Measurements from ENCODE around the gene LRP1.

The LRP1 gene

DNA sequence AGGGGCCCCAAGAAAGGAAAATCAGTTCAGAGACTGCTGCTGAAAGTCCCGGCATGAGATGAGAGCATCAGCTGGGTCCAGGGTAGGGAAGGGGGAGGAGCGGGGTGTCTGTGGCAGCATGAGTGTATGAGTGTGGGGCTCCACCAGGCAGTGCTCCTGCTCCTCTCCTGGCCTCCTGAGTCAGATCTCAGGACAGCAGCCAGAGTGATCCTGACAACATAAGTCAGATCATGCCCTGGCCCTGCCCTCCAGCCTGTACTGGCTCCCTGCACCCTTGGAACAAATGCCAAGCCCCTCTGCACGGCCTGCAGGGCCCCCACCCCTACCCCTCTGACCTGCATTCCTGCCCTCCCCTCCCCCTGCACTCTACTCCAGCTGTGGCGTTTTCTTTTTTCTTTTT, 43.4 kb downstream of the LRP1 start:
- TF ChIP-seq, protein P1, sequence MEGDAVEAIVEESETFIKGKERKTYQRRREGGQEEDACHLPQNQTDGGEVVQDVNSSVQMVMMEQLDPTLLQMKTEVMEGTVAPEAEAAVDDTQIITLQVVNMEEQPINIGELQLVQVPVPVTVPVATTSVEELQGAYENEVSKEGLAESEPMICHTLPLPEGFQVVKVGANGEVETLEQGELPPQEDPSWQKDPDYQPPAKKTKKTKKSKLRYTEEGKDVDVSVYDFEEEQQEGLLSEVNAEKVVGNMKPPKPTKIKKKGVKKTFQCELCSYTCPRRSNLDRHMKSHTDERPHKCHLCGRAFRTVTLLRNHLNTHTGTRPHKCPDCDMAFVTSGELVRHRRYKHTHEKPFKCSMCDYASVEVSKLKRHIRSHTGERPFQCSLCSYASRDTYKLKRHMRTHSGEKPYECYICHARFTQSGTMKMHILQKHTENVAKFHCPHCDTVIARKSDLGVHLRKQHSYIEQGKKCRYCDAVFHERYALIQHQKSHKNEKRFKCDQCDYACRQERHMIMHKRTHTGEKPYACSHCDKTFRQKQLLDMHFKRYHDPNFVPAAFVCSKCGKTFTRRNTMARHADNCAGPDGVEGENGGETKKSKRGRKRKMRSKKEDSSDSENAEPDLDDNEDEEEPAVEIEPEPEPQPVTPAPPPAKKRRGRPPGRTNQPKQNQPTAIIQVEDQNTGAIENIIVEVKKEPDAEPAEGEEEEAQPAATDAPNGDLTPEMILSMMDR (conservative IDR thresholded peaks at IDR 0.05; ENCODE audit: low read depth): no peak
- ChIA-PET POLR2A (ENCODE audit: low non-redundant PET) (no interaction called here), CTCF (interaction anchor here (1.1 kb wide), 1 partner anchor 47 kb away, joined by 3 read pairs; no protein-coding TSS in a partner anchor)
- H3K27ac ChIP-seq: peak overlapping the region; percentile 97
- no peak for DNase-seq (ENCODE audit: low spot score)

DNA sequence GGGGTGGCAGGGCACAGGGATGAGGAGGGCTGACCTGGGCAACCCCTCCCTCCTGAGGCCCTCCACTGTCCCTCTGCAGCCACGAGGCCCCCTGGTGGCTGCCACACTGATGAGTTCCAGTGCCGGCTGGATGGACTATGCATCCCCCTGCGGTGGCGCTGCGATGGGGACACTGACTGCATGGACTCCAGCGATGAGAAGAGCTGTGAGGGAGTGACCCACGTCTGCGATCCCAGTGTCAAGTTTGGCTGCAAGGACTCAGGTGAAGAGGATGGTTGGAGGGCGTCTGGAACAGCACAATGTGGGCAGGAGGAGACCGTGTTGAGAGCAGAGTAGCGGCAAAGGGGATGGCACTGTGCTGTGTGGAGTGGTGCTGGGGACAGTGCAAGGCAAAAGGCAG, 44.8 kb downstream of the LRP1 start:
- POLR2A ChIA-PET (ENCODE audit: low non-redundant PET): no interaction called here
- DNase-seq (ENCODE audit: low spot score): no peak
- TF ChIP-seq, protein P1 (conservative IDR thresholded peaks at IDR 0.05; ENCODE audit: low read depth): peak; percentile 0; the same call in 1 of the 2 replicates

DNA sequence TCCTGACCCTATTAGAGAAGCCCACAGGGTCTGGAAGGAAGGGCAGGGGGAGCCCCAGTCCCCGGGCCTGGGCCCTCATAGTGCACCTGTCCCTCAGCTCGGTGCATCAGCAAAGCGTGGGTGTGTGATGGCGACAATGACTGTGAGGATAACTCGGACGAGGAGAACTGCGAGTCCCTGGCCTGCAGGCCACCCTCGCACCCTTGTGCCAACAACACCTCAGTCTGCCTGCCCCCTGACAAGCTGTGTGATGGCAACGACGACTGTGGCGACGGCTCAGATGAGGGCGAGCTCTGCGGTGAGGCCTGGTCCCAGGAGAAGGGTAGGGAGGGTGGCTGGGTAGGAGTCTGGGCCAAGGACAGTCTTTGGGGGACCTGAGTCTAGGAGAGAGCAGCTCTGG, 45.4 kb downstream of the LRP1 start:
- ChIA-PET CTCF (interaction anchor here (0.5 to 1.3 kb wide), 5 partner anchors 45 to 117 kb away, joined by 3 to 5 read pairs (median 3); no protein-coding TSS in a partner anchor), POLR2A (ENCODE audit: low non-redundant PET) (no interaction called here)
- DNase-seq (ENCODE audit: low spot score): no peak
- H3K27ac ChIP-seq: peak overlapping the region; percentile 97
- TF ChIP-seq, protein P1 (conservative IDR thresholded peaks at IDR 0.05; ENCODE audit: low read depth): no peak

More for the DNA sequence above, 44.8 kb downstream of the LRP1 start:
- CTCF ChIA-PET: interaction anchor here (0.7 to 1.3 kb wide), 5 partner anchors 12 to 104 kb away, joined by 3 to 5 read pairs (median 3); no protein-coding TSS in a partner anchor
- H3K27ac ChIP-seq: peak overlapping the region; percentile 97

- CTCF ChIA-PET: interaction anchor here (0.6 to 3.2 kb wide), 29 partner anchors 9 to 446 kb away, joined by 3 to 37 read pairs (median 4); partner anchors contain the start of genes LRP1, LRP1-AS and STAT6
- TF ChIP-seq, protein P1 (conservative IDR thresholded peaks at IDR 0.05; ENCODE audit: low read depth): peak; percentile 94
- peak overlapping the region; percentile 97 for H3K27ac ChIP-seq
- POLR2A ChIA-PET (ENCODE audit: low non-redundant PET): interaction anchor here (0.6 to 1.9 kb wide), 4 partner anchors 48 to 65 kb away, joined by 3 to 11 read pairs (median 4); partner anchors contain the start of genes LRP1 and STAT6
- peak; percentile 95 for DNase-seq (ENCODE audit: low spot score)
Measured at GRCh38 chr12:57175428-57176138, 47.3 kb downstream of the LRP1 start.

- TF ChIP-seq, protein P1 (conservative IDR thresholded peaks at IDR 0.05; ENCODE audit: low read depth): peak; percentile 60
- ChIA-PET CTCF (interaction anchor here (0.6 to 3.2 kb wide), 23 partner anchors 9 to 445 kb away, joined by 3 to 37 read pairs (median 4); partner anchors contain the start of genes LRP1-AS and STAT6), POLR2A (ENCODE audit: low non-redundant PET) (interaction anchor here (0.6 to 1.9 kb wide), 4 partner anchors 48 to 65 kb away, joined by 3 to 11 read pairs (median 4); partner anchors contain the start of genes LRP1 and STAT6)
- H3K27ac ChIP-seq: peak overlapping the region; percentile 97
- no peak for DNase-seq (ENCODE audit: low spot score)
Measured at GRCh38 chr12:57176139-57176477, 47.8 kb downstream of the LRP1 start.

GRCh38 chr12:57176846-57177245, 48.6 kb downstream of the LRP1 start:
- peak overlapping the region; percentile 97 for H3K27ac ChIP-seq
- ChIA-PET POLR2A (ENCODE audit: low non-redundant PET) (interaction anchor here (1.4 to 1.9 kb wide), 2 partner anchors 49 to 65 kb away, joined by 5 to 11 read pairs; partner anchors contain the start of gene LRP1), CTCF (interaction anchor here (0.6 to 3.2 kb wide), 7 partner anchors 10 to 425 kb away, joined by 3 to 37 read pairs (median 7); no protein-coding TSS in a partner anchor)
- TF ChIP-seq, protein P1 (conservative IDR thresholded peaks at IDR 0.05; ENCODE audit: low read depth): no peak
- peak; percentile 67 for DNase-seq (ENCODE audit: low spot score)

Measured in RWPE1 (cell line).